ENCODE data around the gene NCLN.

The NCLN gene

GRCh38 chr19:3185461-3186159 lies at the start of gene NCLN:
Gene NCLN, plus strand, starts transcription at chr19:3185930. Its CDS starts 101 bp downstream, at chr19:3186031.
- H3K9me3 Mint-ChIP-seq, result no peaks in the 10 kb centered on the region
- ATAC-seq (peak; percentile 87), DNase-seq (peak; percentile 95)
- H3K4me1 Mint-ChIP-seq, result peaks cover 62% of the 10 kb centered on the region
- peaks cover 24% of the 10 kb centered on the region for H3K36me3 Mint-ChIP-seq (ENCODE audit: low read depth)
- H3K4me3 Mint-ChIP-seq, result peak within 1 kb of the TSS; percentile 95
- H3K27ac Mint-ChIP-seq, result peak within 1 kb of the TSS; percentile 99
- H3K27me3 Mint-ChIP-seq, result no peaks in the 10 kb centered on the region

GRCh38 chr19:3135961-3136683 lies 49.6 kb upstream of the NCLN start, which contains the start of gene GNA15:
Gene GNA15, plus strand, starts transcription at chr19:3136033. Its CDS starts 418 bp downstream, at chr19:3136451.
- peak; percentile 41 for DNase-seq
- Mint-ChIP-seq H3K4me1 (peaks cover 45% of the 10 kb centered on the region), H3K9me3 (peaks cover 5% of the 10 kb centered on the region), H3K4me3 (peak within 1 kb of the TSS; percentile 66), H3K36me3 (ENCODE audit: low read depth) (peaks cover 6% of the 10 kb centered on the region), H3K27me3 (peaks cover 14% of the 10 kb centered on the region), H3K27ac (no peak within 1 kb of the TSS)
- no peak for ATAC-seq

- Mint-ChIP-seq H3K4me1 (peaks cover 46% of the 10 kb centered on the region), H3K27me3 (peaks cover 14% of the 10 kb centered on the region), H3K4me3 (peak overlapping the region; percentile 66), H3K27ac (no peak overlapping the region), H3K36me3 (ENCODE audit: low read depth) (peaks cover 6% of the 10 kb centered on the region), H3K9me3 (peaks cover 5% of the 10 kb centered on the region)
- ATAC-seq, result no peak
- DNase-seq, result no peak
These were observed 49.1 kb upstream of the NCLN start for GRCh38 chr19:3136684-3137055.

GRCh38 chr19:3137119-3137518 lies 48.6 kb upstream of the NCLN start:
- Mint-ChIP-seq H3K36me3 (ENCODE audit: low read depth) (peaks cover 6% of the 10 kb centered on the region), H3K27me3 (peaks cover 14% of the 10 kb centered on the region), H3K4me3 (peak overlapping the region; percentile 66), H3K27ac (no peak overlapping the region), H3K4me1 (peaks cover 51% of the 10 kb centered on the region), H3K9me3 (peaks cover 5% of the 10 kb centered on the region)
- ATAC-seq (no peak), DNase-seq (no peak)

GRCh38 chr19:3138268-3138667 lies 47.5 kb upstream of the NCLN start:
- peaks cover 48% of the 10 kb centered on the region for H3K4me1 Mint-ChIP-seq
- no peak for DNase-seq
- H3K27ac Mint-ChIP-seq, result no peak overlapping the region
- peaks cover 6% of the 10 kb centered on the region for H3K36me3 Mint-ChIP-seq (ENCODE audit: low read depth)
- H3K27me3 Mint-ChIP-seq, result peaks cover 17% of the 10 kb centered on the region
- H3K9me3 Mint-ChIP-seq, result peaks cover 5% of the 10 kb centered on the region
- H3K4me3 Mint-ChIP-seq, result no peak overlapping the region
- no peak for ATAC-seq

- Mint-ChIP-seq H3K4me1 (peaks cover 35% of the 10 kb centered on the region), H3K4me3 (peak overlapping the region; percentile 20), H3K36me3 (ENCODE audit: low read depth) (peaks cover 6% of the 10 kb centered on the region), H3K9me3 (peaks cover 5% of the 10 kb centered on the region), H3K27me3 (peaks cover 15% of the 10 kb centered on the region), H3K27ac (peak overlapping the region; percentile 49)
- ATAC-seq (peak; percentile 48), DNase-seq (no peak)
These were observed 45.1 kb upstream of the NCLN start for GRCh38 chr19:3140667-3141038.

- ATAC-seq (peak; percentile 81), DNase-seq (peak; percentile 64)
- peaks cover 7% of the 10 kb centered on the region for H3K27me3 Mint-ChIP-seq
These were observed 43.4 kb upstream of the NCLN start for GRCh38 chr19:3142292-3142670.

GRCh38 chr19:3142781-3143337 lies 42.9 kb upstream of the NCLN start:
- peaks cover 37% of the 10 kb centered on the region for H3K4me1 Mint-ChIP-seq
- H3K36me3 Mint-ChIP-seq (ENCODE audit: low read depth), result peaks cover 6% of the 10 kb centered on the region
- peaks cover 5% of the 10 kb centered on the region for H3K9me3 Mint-ChIP-seq
- DNase-seq (no peak), ATAC-seq (no peak)
- no peak overlapping the region for H3K27ac Mint-ChIP-seq
- H3K27me3 Mint-ChIP-seq, result peaks cover 3% of the 10 kb centered on the region
- no peak overlapping the region for H3K4me3 Mint-ChIP-seq

More at GRCh38 chr19:3142292-3142670, 43.4 kb upstream of the NCLN start:
- peak overlapping the region; percentile 69 for H3K27ac Mint-ChIP-seq
- peaks cover 6% of the 10 kb centered on the region for H3K36me3 Mint-ChIP-seq (ENCODE audit: low read depth)
- peak overlapping the region; percentile 48 for H3K4me3 Mint-ChIP-seq
- H3K4me1 Mint-ChIP-seq, result peaks cover 37% of the 10 kb centered on the region
- H3K9me3 Mint-ChIP-seq, result peaks cover 5% of the 10 kb centered on the region

- Mint-ChIP-seq H3K27ac (no peak overlapping the region), H3K36me3 (ENCODE audit: low read depth) (no peaks in the 10 kb centered on the region), H3K9me3 (no peaks in the 10 kb centered on the region), H3K27me3 (peaks cover 3% of the 10 kb centered on the region), H3K4me1 (peaks cover 26% of the 10 kb centered on the region), H3K4me3 (no peak overlapping the region)
- DNase-seq, result no peak
- no peak for ATAC-seq
These were observed 39.6 kb upstream of the NCLN start for GRCh38 chr19:3145909-3146676.

- H3K4me1 Mint-ChIP-seq, result peaks cover 21% of the 10 kb centered on the region
These were observed 39.0 kb upstream of the NCLN start for GRCh38 chr19:3146677-3147100.

GRCh38 chr19:3148503-3148902 lies 37.2 kb upstream of the NCLN start:
- no peak for ATAC-seq
- no peaks in the 10 kb centered on the region for H3K27me3 Mint-ChIP-seq
- no peaks in the 10 kb centered on the region for H3K36me3 Mint-ChIP-seq (ENCODE audit: low read depth)
- no peak overlapping the region for H3K4me3 Mint-ChIP-seq
- no peak for DNase-seq
- H3K27ac Mint-ChIP-seq, result no peak overlapping the region
- H3K9me3 Mint-ChIP-seq, result no peaks in the 10 kb centered on the region
- H3K4me1 Mint-ChIP-seq, result peaks cover 8% of the 10 kb centered on the region

More at GRCh38 chr19:3146677-3147100, 39.0 kb upstream of the NCLN start:
- Mint-ChIP-seq H3K36me3 (ENCODE audit: low read depth) (no peaks in the 10 kb centered on the region), H3K27me3 (peaks cover 3% of the 10 kb centered on the region), H3K27ac (no peak overlapping the region), H3K4me3 (no peak overlapping the region), H3K9me3 (no peaks in the 10 kb centered on the region)
- peak; percentile 79 for DNase-seq
- ATAC-seq, result peak; percentile 48

- DNase-seq (no peak), ATAC-seq (no peak)
- Mint-ChIP-seq H3K27ac (no peak overlapping the region), H3K27me3 (no peaks in the 10 kb centered on the region), H3K4me3 (no peak overlapping the region), H3K4me1 (peaks cover 8% of the 10 kb centered on the region), H3K36me3 (ENCODE audit: low read depth) (no peaks in the 10 kb centered on the region), H3K9me3 (no peaks in the 10 kb centered on the region)
These were observed 36.6 kb upstream of the NCLN start for GRCh38 chr19:3149089-3149488.

- Mint-ChIP-seq H3K27me3 (no peaks in the 10 kb centered on the region), H3K27ac (no peak overlapping the region), H3K9me3 (no peaks in the 10 kb centered on the region), H3K4me1 (peaks cover 8% of the 10 kb centered on the region), H3K36me3 (ENCODE audit: low read depth) (peaks cover under 1% of the 10 kb centered on the region), H3K4me3 (no peak overlapping the region)
- ATAC-seq (no peak), DNase-seq (no peak)
These were observed 35.9 kb upstream of the NCLN start for GRCh38 chr19:3149526-3150505.
